GM12864 (cell line): ENCODE data around the gene SLC16A6.
"Not testable (repeated sequence)": the region's sequence is repeated elsewhere in the genome, so short reads cannot be mapped to it uniquely, and the experiment has no call there.

Experiments used
- DNase-seq: peaks from one replicate; pipeline ENCODE4 v3.0.0-alpha.2; 2011; ENCODE audit warnings: low read depth
- H3K4me3 ChIP-seq: 2 replicates; pipeline ENCODE4 v1.5.1; 2011; ENCODE audit warnings: mild to moderate bottlenecking, low read depth, low read length, control low read depth
- CTCF ChIP-seq: IDR thresholded peaks from 2 replicates; pipeline ENCODE4 v1.5.1; 2011; ENCODE audit warnings: low read depth, mild to moderate bottlenecking, moderate library complexity, low read length, control low read depth, inconsistent platforms; ENCODE audit errors: missing control alignments

SLC16A6 gene

GRCh38 chr17:68238871-68239253 is 52.1 kb downstream of the SLC16A6 start:
- H3K4me3 ChIP-seq = no peak overlapping the region

GRCh38 chr17:68238164-68238870 is 52.6 kb downstream of the SLC16A6 start:
- no peak for DNase-seq
- TF ChIP-seq CTCF = no peak
- peak overlapping the region; percentile 59; the same call in 1 of the 2 replicates for H3K4me3 ChIP-seq

More at GRCh38 chr17:68238871-68239253, 52.1 kb downstream of the SLC16A6 start:
- DNase-seq = peak; percentile 55
- TF ChIP-seq CTCF = no peak

GRCh38 chr17:68237369-68238163 is 53.4 kb downstream of the SLC16A6 start:
- peak; percentile 85 for DNase-seq
- H3K4me3 ChIP-seq = peak overlapping the region; percentile 59

DNA sequence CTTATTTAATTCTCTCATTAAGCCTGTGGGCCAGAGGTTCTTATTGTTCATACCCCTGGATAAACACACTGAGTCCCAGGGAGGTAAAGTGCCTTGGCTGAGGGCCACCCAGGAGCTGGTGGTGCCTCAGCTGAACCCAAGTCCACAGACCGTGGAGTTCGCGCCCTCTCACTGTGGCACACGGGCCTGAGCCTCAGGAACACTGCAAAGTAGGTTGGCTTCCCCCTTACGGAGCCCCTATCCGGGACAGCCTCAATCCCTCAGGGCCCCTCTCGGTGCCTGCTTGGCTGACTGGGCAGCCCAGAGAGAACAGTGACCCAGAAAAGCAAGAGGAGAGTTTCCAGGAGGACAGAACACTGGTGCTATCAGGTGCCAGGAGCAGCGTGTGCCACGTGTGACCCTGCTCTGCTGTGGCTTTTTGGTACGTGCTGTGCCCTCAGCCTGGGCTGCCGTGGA is 55.6 kb downstream of the SLC16A6 start:
- not testable (repeated sequence) for DNase-seq

GRCh38 chr17:68234726-68235335 is 56.1 kb downstream of the SLC16A6 start:
- not testable (repeated sequence) for H3K4me3 ChIP-seq
- DNase-seq = peak; percentile 75

More for the DNA sequence above, 55.6 kb downstream of the SLC16A6 start:
- not testable (repeated sequence) for H3K4me3 ChIP-seq

GRCh38 chr17:68232741-68233140 is 58.2 kb downstream of the SLC16A6 start:
- DNase-seq, H3K4me3 ChIP-seq: not testable (repeated sequence)

- no peak overlapping the region for H3K4me3 ChIP-seq
- no peak for DNase-seq
- TF ChIP-seq CTCF = no peak
These were observed 59.4 kb downstream of the SLC16A6 start for GRCh38 chr17:68231541-68231940.

DNA sequence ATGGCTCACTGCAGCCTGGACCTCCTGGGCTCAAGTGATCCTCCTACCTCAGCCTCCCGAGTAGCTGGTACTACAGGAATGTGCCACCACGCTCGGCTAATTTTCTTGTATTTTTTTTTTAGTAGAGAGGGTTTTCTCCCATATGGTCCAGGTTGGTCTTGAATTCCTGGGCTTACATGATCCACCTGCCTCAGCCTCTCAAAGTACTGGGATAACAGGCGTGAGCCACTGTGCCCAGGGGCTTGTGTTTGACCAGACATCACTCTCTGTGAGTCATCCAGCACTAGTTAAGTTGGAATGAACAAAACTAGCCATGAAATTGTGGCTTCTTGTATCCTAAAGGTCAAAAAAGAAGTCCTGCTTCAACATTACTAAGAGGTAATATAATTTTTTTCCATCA is 59.8 kb downstream of the SLC16A6 start:
- not testable (repeated sequence) for DNase-seq, H3K4me3 ChIP-seq

GRCh38 chr17:68229619-68230018 is 61.3 kb downstream of the SLC16A6 start:
- no peak overlapping the region for H3K4me3 ChIP-seq
- no peak for DNase-seq
- TF ChIP-seq CTCF = no peak
